Activated CD4-positive, alpha-beta T cell treated with anti-CD3 and anti-CD28 coated beads, Interleukin-10, Interleukin-2, amounts not matched to agents 100 ng/mL and 50 ng/mL, durations not matched to agents 16 hours and 8 hours (primary cell): ENCODE results near the gene TSPAN11.

Experiments
- DNase-seq: peaks from one replicate; pipeline ENCODE4 v3.0.0-alpha.2; 2020

TSPAN11 gene

DNA sequence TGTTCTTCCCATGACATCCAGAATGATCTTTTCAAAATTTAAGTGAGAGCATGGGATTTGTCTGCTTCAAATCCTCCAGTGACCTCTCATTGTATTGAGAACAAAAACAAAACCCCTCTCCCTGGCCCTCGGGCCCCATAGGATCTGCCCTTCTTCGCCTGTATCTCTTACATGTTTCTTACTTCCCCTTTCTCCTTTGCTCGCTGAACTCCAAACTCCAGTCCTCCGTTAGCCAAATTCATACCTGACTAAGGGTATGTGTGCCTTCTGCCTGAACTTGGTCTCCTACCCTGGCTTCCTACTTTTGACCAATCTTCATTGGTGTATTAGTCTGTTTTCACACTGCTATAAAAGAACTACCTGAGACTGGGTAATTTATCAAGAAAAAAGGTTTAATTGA lies 13.2 kb upstream of the TSPAN11 start:
- no peak for DNase-seq

DNA sequence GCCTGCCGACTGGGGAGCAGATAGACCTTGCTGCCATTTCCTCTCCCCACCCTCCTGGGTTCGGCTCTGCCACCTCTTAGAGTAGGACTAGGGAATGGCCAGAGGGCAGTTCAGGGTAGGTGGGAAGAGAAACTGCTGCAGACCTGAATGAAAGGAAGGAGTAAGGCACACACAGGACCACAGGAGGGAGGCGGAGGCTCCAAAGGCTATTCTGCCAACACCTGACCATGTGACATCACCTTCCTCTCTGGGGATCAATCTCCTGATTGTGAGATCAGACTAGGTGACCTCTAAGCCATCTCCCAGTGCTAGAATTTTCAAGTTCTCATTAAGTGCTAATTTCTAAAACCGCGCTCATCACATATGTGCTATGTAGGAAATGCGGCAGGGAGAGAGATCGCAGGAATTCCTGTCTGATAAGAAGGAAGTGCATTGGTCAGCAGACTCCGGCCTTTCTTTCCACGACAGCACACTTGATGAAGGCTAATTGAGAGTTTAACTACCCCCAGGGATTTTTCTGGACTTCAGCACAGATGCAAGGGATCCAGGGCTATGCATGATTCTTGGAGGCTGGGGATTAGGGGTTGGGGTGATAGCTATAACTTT lies 11.5 kb upstream of the TSPAN11 start:
- DNase-seq = no peak

DNA sequence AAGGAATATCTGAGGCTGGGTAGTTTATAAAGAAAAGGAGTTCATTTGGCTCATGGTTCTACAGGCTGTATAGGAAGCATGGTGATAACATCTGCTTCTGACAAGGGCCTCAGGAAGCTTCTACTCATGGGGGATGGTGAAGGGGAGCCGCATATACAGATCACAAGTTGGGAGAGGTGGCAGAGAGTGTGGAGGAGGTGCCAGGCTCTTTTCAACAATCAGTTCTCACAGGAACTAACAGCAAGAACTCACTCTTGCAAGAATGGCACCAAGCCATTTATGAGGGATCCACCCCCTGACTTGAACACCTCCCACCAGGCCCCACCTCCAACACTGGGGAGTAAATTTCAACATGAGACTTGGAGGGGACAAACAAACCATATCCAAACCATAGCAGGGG lies 3.5 kb upstream of the TSPAN11 start:
- no peak for DNase-seq

GRCh38 chr12:30925607-30926242 lies 823 bp upstream of the TSPAN11 start:
- no peak for DNase-seq

DNA sequence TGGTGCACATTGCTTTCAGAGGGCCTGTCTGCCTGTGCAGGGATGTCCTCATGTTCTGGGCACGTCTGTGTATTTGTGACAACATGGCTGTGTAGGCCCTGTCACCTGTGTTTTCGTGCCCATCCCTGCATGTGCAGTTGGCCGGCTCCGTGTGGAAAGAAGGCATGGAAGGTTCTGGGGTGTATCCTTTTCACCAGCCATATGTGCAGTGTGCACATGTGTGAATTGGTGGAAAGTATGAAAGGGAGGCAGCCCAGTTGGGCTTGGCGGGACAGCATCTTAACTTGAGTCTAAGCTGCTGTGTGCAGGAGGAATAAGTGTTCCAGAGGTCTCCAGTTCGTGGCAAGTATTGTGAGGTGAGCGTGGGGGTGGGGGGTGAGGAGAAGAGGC lies 669 bp downstream of the TSPAN11 start:
- no peak for DNase-seq

- no peak for DNase-seq
Observed at GRCh38 chr12:30928356-30929244, 2.1 kb downstream of the TSPAN11 start.

DNA sequence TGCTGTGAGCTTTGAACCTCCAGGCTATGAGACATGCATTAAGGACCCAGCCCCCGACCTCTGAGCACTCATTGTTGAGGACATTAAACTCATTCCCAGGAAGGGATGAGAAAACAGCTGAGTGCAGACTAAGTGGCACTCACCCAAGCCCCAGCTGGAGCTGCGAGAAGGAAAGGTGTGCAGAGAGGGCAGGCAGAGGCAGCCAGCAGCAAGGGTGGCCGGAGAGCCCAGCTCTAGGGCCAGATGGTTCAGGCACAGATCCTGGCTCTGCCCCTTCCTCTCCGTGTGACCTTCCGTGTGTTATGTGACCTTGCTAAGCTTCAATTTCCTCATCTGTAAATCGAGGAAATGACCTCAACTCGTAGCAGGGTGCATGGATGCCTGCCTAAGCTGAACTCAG lies 3.7 kb downstream of the TSPAN11 start:
- DNase-seq = no peak

GRCh38 chr12:30930641-30931040 lies 4.1 kb downstream of the TSPAN11 start:
- no peak for DNase-seq

DNA sequence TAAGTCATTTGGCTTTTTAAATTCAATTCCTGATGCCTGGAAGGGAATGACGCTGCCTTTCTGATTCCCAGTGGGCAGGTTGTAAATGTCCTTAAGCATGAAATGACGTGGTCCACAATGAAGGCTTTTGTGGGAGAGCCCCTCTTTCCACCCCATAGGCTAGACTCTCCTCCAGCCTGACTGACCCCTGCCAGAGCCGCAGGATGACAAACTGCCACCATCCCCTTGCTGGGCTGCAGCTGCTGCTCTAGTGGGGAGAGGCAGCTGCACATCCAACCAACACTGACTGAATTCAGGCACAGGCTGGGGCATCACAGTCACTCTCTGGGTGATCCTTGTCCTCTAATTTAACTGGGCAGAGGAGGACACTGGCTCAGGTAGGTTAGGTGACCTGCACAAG lies 6.3 kb downstream of the TSPAN11 start:
- DNase-seq = no peak

DNA sequence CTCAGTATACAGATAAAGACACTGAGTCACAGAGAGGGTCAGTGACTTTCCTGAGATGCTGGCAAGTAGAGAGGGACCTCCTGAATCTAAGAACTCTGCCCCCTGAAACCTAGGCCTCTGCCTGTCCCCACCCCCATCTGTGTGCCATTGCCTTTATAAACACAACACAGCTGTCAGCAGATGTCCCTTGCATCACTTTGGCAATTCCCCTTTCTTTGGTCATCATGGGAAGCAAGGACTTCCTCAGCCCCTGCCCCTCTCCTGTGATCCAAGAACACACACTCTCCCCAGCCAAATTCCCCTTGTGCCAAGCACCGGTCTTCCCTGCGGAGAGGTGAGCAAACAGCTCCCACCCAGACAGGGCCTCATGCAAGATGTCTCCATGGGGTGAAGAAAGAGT lies 8.3 kb downstream of the TSPAN11 start:
- no peak for DNase-seq

DNA sequence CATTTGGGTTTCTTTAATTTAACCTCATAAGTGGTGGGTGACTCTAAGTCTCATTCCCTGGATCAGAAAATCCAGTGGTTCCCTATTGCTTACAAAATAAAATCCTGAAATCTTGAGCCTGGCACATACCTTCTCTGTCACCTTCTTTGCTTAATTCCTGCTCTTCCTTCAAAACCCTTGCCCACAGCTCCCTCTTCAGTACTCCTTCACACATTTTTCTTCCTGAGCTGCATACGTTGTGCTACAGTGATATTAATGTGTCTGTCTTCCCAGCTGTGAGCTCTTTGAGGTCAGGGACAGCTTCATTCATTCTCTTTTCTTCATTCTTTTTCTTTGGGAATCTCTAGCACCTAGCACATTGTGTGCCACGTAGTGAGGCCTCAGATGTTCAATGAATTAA lies 9.5 kb downstream of the TSPAN11 start:
- DNase-seq = no peak

- DNase-seq = no peak
Observed at GRCh38 chr12:30939234-30939633, 12.7 kb downstream of the TSPAN11 start.

GRCh38 chr12:30942486-30942885 lies 15.9 kb downstream of the TSPAN11 start:
- no peak for DNase-seq

DNA sequence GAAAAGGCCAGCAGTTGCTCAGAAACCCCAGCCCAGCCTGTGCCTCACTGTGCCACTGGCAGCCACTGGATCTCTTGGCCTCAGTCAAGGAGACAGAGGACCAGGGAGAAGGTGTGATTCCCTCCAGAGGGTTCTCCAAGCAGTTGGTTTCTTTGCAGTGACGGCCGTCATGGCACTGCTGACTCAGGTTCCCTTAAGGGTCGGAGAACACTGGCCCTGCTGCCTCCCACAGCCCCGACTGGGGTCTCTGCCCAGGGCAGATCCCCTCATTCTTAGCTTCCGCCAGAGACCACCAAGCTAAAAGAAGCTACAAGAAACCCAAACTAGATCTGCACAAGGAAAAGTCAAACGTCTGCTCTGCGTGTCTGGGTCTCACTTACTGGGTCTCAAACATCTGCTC lies 16.4 kb downstream of the TSPAN11 start:
- DNase-seq = no peak

DNA sequence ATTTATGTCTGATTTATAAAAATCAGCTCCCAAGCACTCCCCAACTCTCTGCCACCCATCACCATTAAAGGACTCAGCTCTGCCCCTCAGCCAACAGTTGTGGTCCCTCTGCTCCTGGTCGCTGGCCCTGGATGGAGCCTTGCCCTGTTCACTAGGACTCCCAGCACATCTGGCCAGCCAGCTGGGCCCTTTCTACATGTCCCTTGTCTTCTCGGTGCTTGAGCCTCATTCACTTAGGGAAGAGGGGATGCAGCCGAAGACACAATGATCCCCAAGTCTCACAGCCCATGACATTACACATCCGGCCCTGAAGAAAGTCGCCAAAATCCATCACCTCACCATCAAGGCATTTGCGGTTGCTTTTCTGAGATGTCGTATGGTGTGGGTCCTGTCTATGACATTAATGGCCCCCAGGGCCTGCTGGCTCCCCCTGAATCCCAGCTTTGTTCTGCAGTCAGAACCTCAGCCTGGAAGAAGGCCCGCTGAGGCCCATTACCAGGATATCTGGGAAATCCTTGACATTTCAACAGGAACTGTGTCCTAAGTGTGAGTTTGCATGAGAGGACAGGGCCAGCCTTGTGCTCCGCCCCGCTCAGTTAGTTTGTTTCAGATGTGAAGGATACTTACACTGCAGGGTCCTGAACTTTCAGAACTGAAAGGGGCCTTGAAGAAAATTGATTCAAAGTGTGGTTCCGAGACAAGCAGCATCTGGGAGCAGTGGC lies 19.1 kb downstream of the TSPAN11 start:
- DNase-seq = no peak

- no peak for DNase-seq
Observed at GRCh38 chr12:30952015-30952414, 25.5 kb downstream of the TSPAN11 start.

GRCh38 chr12:30953257-30953656 lies 26.7 kb downstream of the TSPAN11 start:
- DNase-seq = no peak

DNA sequence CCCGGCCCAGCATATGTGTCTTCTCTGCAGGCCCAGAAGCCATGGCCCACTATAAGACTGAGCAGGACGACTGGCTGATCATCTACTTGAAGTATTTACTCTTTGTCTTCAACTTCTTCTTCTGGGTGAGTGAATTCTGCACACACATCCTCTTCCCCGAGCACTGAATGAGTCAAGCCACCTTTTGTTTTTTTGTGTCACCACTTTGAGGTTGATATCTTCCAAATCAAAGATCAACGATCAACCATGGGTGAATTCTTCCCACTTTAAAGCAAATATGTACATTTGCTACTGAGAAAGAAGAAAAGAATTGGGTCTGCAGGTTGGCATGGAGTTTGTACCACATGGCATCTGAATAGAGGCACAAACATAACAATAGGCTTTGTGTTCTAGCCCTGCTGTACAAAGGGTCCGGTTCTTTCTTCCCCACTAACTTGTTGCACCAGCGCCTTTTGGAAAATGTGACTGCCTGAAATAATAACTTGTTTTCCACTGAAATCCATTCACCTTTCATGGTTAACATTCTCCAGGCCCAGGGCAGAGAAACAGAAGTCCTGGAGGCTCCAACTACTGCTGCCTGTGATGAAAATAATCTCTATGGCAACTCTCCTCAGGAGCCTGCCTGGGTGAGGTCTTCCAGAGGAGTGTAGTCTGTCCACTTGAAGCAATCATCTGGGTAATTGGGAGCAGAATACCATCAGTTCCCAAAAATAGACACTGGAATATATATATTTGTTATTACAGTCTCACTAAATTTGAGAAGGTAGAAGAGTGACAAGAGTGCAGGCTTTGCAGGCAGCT lies 27.6 kb downstream of the TSPAN11 start:
- peak; percentile 8 for DNase-seq

- no peak for DNase-seq
Observed at GRCh38 chr12:30955214-30955613, 28.7 kb downstream of the TSPAN11 start.

- no peak for DNase-seq
Observed at GRCh38 chr12:30959110-30959710, 32.7 kb downstream of the TSPAN11 start.

DNA sequence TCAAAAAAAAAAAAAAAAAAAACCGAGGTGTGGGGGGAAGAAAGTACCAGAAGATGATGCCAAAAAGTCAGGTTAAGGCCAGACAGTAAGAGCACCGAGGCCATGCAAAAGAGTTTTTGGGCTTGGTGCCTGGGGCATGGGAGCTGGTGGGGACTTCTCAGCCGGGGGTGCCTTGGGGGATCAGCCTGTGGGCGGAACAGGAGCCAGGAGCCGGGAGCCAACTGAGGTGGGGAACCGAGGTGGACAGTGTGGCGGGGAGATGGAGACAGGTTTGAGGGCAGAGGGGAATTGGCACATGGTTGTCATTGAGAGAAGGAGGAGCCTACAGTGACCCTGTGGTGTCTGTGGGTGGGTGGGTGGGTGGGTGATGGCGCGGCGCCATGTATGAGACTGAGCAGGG lies 33.2 kb downstream of the TSPAN11 start:
- DNase-seq = no peak

GRCh38 chr12:30961030-30961429 lies 34.5 kb downstream of the TSPAN11 start:
- no peak for DNase-seq
